Measurements from ENCODE around the gene APCDD1. TPM values are rescaled to one million over a fixed set of nuclear protein-coding genes. Genes with fewer than 3 reads are reported as not detected.

Gene APCDD1
- total RNA-seq, 1 donor from 2014 or later, result 4.4 TPM

- Mint-ChIP-seq H3K9me3 (ENCODE audit: unreplicated experiment) (no peaks in the 10 kb centered on the region), H3K36me3 (ENCODE audit: low read depth, unreplicated experiment) (peaks cover 2% of the 10 kb centered on the region), H3K27me3 (ENCODE audit: low read depth, unreplicated experiment) (no peaks in the 10 kb centered on the region), H3K4me3 (ENCODE audit: unreplicated experiment) (no peak overlapping the region), H3K4me1 (ENCODE audit: low read depth, unreplicated experiment) (peaks cover 24% of the 10 kb centered on the region), H3K27ac (ENCODE audit: unreplicated experiment) (no peak overlapping the region)
- Histone ChIP-seq H3K4me2 (ENCODE audit: low read length) (no peak overlapping the region), H3K36me3 (ENCODE audit: insufficient read depth, low read length) (no peaks in the 10 kb centered on the region), H3K27ac (ENCODE audit: low read depth, low read length) (no peak overlapping the region), H3K9ac (ENCODE audit: low read length) (no peak overlapping the region), H2AFZ (ENCODE audit: low read depth, low read length) (no peak overlapping the region), H3K27me3 (ENCODE audit: insufficient read depth, low read length) (no peaks in the 10 kb centered on the region), H3K4me1 (ENCODE audit: insufficient read depth, low read length) (peaks cover 8% of the 10 kb centered on the region), H4K20me1 (ENCODE audit: insufficient read depth, low read length) (peaks cover 47% of the 10 kb centered on the region), H3K79me2 (ENCODE audit: insufficient read depth, low read length) (peaks cover 74% of the 10 kb centered on the region), H3K4me3 (ENCODE audit: insufficient read depth, low read depth, low read length) (no peak overlapping the region), H3K9me3 (ENCODE audit: insufficient read depth, low read depth, low read length) (no peaks in the 10 kb centered on the region)
- TF ChIP-seq EZH2 (IDR thresholded peaks at IDR 0.05; ENCODE audit: insufficient read depth, low read length) (no peak), CTCF (IDR thresholded peaks at IDR 0.05; ENCODE audit: insufficient read depth, low read depth, low read length) (no peak)
- DNase-seq (ENCODE audit: low read depth), result no peak
- FAIRE-seq, result no peak
Measured at GRCh38 chr18:10528439-10528838, 74.0 kb downstream of the APCDD1 start.

GRCh38 chr18:10530002-10530401, 75.6 kb downstream of the APCDD1 start:
- no peak for FAIRE-seq
- no peak overlapping the region for H3K27ac Mint-ChIP-seq (ENCODE audit: unreplicated experiment)
- H3K4me3 ChIP-seq (ENCODE audit: insufficient read depth, low read depth, low read length), result no peak overlapping the region
- peaks cover 4% of the 10 kb centered on the region for H3K36me3 Mint-ChIP-seq (ENCODE audit: low read depth, unreplicated experiment)
- peaks cover 87% of the 10 kb centered on the region for H3K79me2 ChIP-seq (ENCODE audit: insufficient read depth, low read length)
- H3K4me1 Mint-ChIP-seq (ENCODE audit: low read depth, unreplicated experiment), result peaks cover 18% of the 10 kb centered on the region
- H3K4me2 ChIP-seq (ENCODE audit: low read length), result no peak overlapping the region
- DNase-seq (ENCODE audit: low read depth), result no peak
- H3K27me3 Mint-ChIP-seq (ENCODE audit: low read depth, unreplicated experiment), result no peaks in the 10 kb centered on the region
- H3K9me3 ChIP-seq (ENCODE audit: insufficient read depth, low read depth, low read length), result no peaks in the 10 kb centered on the region
- H3K4me3 Mint-ChIP-seq (ENCODE audit: unreplicated experiment), result peak overlapping the region; percentile 28
- peaks cover 8% of the 10 kb centered on the region for H3K4me1 ChIP-seq (ENCODE audit: insufficient read depth, low read length)
- H3K27me3 ChIP-seq (ENCODE audit: insufficient read depth, low read length), result no peaks in the 10 kb centered on the region
- no peak overlapping the region for H3K27ac ChIP-seq (ENCODE audit: low read depth, low read length)
- no peaks in the 10 kb centered on the region for H3K9me3 Mint-ChIP-seq (ENCODE audit: unreplicated experiment)
- peaks cover 47% of the 10 kb centered on the region for H4K20me1 ChIP-seq (ENCODE audit: insufficient read depth, low read length)
- no peak for TF ChIP-seq EZH2 (IDR thresholded peaks at IDR 0.05; ENCODE audit: insufficient read depth, low read length)
- TF ChIP-seq CTCF (IDR thresholded peaks at IDR 0.05; ENCODE audit: insufficient read depth, low read depth, low read length), result no peak
- H2AFZ ChIP-seq (ENCODE audit: low read depth, low read length), result no peak overlapping the region
- H3K36me3 ChIP-seq (ENCODE audit: insufficient read depth, low read length), result no peaks in the 10 kb centered on the region
- no peak overlapping the region for H3K9ac ChIP-seq (ENCODE audit: low read length)

GRCh38 chr18:10530852-10531251, 76.4 kb downstream of the APCDD1 start:
- Histone ChIP-seq H3K9me3 (ENCODE audit: insufficient read depth, low read depth, low read length) (no peaks in the 10 kb centered on the region), H3K27ac (ENCODE audit: low read depth, low read length) (no peak overlapping the region), H2AFZ (ENCODE audit: low read depth, low read length) (no peak overlapping the region), H4K20me1 (ENCODE audit: insufficient read depth, low read length) (peaks cover 47% of the 10 kb centered on the region), H3K9ac (ENCODE audit: low read length) (no peak overlapping the region), H3K4me2 (ENCODE audit: low read length) (no peak overlapping the region), H3K36me3 (ENCODE audit: insufficient read depth, low read length) (no peaks in the 10 kb centered on the region), H3K27me3 (ENCODE audit: insufficient read depth, low read length) (no peaks in the 10 kb centered on the region), H3K4me1 (ENCODE audit: insufficient read depth, low read length) (peaks cover 5% of the 10 kb centered on the region), H3K79me2 (ENCODE audit: insufficient read depth, low read length) (peaks cover 90% of the 10 kb centered on the region), H3K4me3 (ENCODE audit: insufficient read depth, low read depth, low read length) (no peak overlapping the region)
- H3K36me3 Mint-ChIP-seq (ENCODE audit: low read depth, unreplicated experiment), result peaks cover 4% of the 10 kb centered on the region
- DNase-seq (ENCODE audit: low read depth) (no peak), FAIRE-seq (no peak)
- H3K27ac Mint-ChIP-seq (ENCODE audit: unreplicated experiment), result no peak overlapping the region
- H3K9me3 Mint-ChIP-seq (ENCODE audit: unreplicated experiment), result no peaks in the 10 kb centered on the region
- H3K27me3 Mint-ChIP-seq (ENCODE audit: low read depth, unreplicated experiment), result no peaks in the 10 kb centered on the region
- TF ChIP-seq EZH2 (IDR thresholded peaks at IDR 0.05; ENCODE audit: insufficient read depth, low read length), result no peak
- no peak overlapping the region for H3K4me3 Mint-ChIP-seq (ENCODE audit: unreplicated experiment)
- peaks cover 17% of the 10 kb centered on the region for H3K4me1 Mint-ChIP-seq (ENCODE audit: low read depth, unreplicated experiment)

Data from astrocyte (in vitro differentiated cells and primary cell).